HepG2 (cell line): ENCODE data around the gene RAB28. TPM values are rescaled to one million over a fixed set of nuclear protein-coding genes. Genes with fewer than 3 reads are reported as not detected.

Experiments used
- ATAC-seq: fragments of 200-7000 bp; cut with Tn5 transposase; 3 replicates; pipeline ENCODE4 v1.9.1; 2020; ENCODE audit warnings: mild to moderate bottlenecking, moderate library complexity
- BruUV-seq: library from RNA; stranded (reverse); fragments of 400-500 nt; replicated peaks from 2 replicates; lab custom pipeline; 2021; lab: Mats Ljungman, UMichigan
- CTCF ChIA-PET: fragments of 300-600 bp; formaldehyde crosslinking; extraction: SDS; loops from one replicate; lab custom pipeline; 2021; ENCODE audit warnings: low total read pairs, inconsistent platforms, low intra/inter-chr PET ratio; lab: Yijun Ruan, JAX
- POLR2A ChIA-PET: fragments of 350-600 bp; sonication (Branson Sonifier 250); formaldehyde crosslinking; loops from one replicate; lab custom pipeline; 2020; ENCODE audit warnings: antibody characterized with exemption, inconsistent platforms; lab: Yijun Ruan, JAX
- DNase-seq: peaks from one replicate; pipeline ENCODE4 v3.0.0-alpha.2; 2015; ENCODE audit warnings: low spot score
- FAIRE-seq: peaks from 3 replicates; lab custom pipeline; 2011; peaks lifted over from hg19 to GRCh38; lab: Jason Lieb, UNC
- H2AFZ ChIP-seq: one replicate; pipeline ENCODE4 v1.6.1; 2011; ENCODE audit warnings: low read length, inconsistent platforms
- H3K27ac ChIP-seq: fragments of 300-600 bp; 3 replicates; pipeline ENCODE4 v1.8.0; 2011; ENCODE audit warnings: mixed run types, mild to moderate bottlenecking, mixed read lengths, low read length, inconsistent platforms; ENCODE audit not compliant: insufficient read depth; ENCODE audit errors: extremely low read length
- H3K27me3 ChIP-seq, 2 experiments: fragments of 200-600 bp in 1 of 2; 2 replicates in 1 of 2; 3 replicates in 1 of 2; pipeline versions ENCODE4 v1.6.0 to v1.8.0; 2011; ENCODE audit warnings: low read length in 2 of 2, mild to moderate bottlenecking in 2 of 2, moderate library complexity in 2 of 2, inconsistent platforms in 1 of 2; ENCODE audit not compliant: insufficient read depth in 2 of 2, control insufficient read depth in 1 of 2
- H3K36me3 ChIP-seq, 2 experiments: fragments of 200-600 bp in 1 of 2; replicated peaks in 1 of 2; 2 replicates in 1 of 2; 3 replicates in 1 of 2; pipeline versions ENCODE4 v1.5.1 to v1.8.0; 2011; ENCODE audit warnings: low read length in 2 of 2, inconsistent platforms in 1 of 2; ENCODE audit not compliant: insufficient read depth in 2 of 2, control insufficient read depth in 1 of 2
- H3K4me1 ChIP-seq: 2 replicates; pipeline ENCODE4 v1.5.1; 2012; ENCODE audit warnings: low read length, inconsistent platforms; ENCODE audit not compliant: insufficient read depth
- H3K4me2 ChIP-seq: 2 replicates; pipeline ENCODE4 v1.6.0; 2011; ENCODE audit warnings: low read depth, low read length, inconsistent platforms
- H3K4me3 ChIP-seq, 3 experiments: fragments of 200-600 bp in 1 of 3; sonication (generic), shearing (Covaris generic) in 1 of 3; replicated peaks in 1 of 3; 2 replicates each; pipeline ENCODE4 v1.5.1; 2011 to 2016; ENCODE audit warnings: low read length in 3 of 3, inconsistent platforms in 2 of 3, low read depth in 2 of 3, mild to moderate bottlenecking in 2 of 3, control low read depth in 1 of 3, mixed read lengths in 1 of 3; ENCODE audit not compliant: insufficient read depth in 1 of 3
- H3K79me2 ChIP-seq: one replicate; pipeline ENCODE4 v1.6.1; 2011; ENCODE audit warnings: low read length, inconsistent platforms; ENCODE audit not compliant: insufficient read depth
- H3K9ac ChIP-seq: 2 replicates; pipeline ENCODE4 v1.6.0; 2011; ENCODE audit warnings: mild to moderate bottlenecking, low read depth, low read length, inconsistent platforms; ENCODE audit not compliant: insufficient read depth
- H3K9me3 ChIP-seq: 2 replicates; pipeline ENCODE4 v1.5.1; 2012; ENCODE audit warnings: mild to moderate bottlenecking, low read length
- H4K20me1 ChIP-seq: 2 replicates; pipeline ENCODE4 v1.6.0; 2011; ENCODE audit warnings: inconsistent platforms, mild to moderate bottlenecking, low read length, moderate library complexity; ENCODE audit not compliant: insufficient read depth
- HMG20A ChIP-seq: IDR thresholded peaks from 2 replicates; pipeline ENCODE4 v1.6.1; 2016; ENCODE audit warnings: borderline replicate concordance
- NFKBIZ ChIP-seq: IDR thresholded peaks from 2 replicates; pipeline ENCODE4 v1.6.1; 2018; ENCODE audit warnings: missing genetic modification reagents, missing compliant biosample characterization
- RBM22 ChIP-seq: fragments of 200-400 bp; formaldehyde crosslinking; optimal IDR thresholded peaks from 2 replicates; pipeline ENCODE3; 2017; ENCODE audit warnings: mild to moderate bottlenecking, low read length, moderate library complexity
- SMARCE1 ChIP-seq: fragments of 450-650 bp; IDR thresholded peaks from 2 replicates; pipeline ENCODE4 v1.6.1; 2017; ENCODE audit warnings: borderline replicate concordance
- SMC3 ChIP-seq: IDR thresholded peaks from 2 replicates; pipeline ENCODE4 v1.6.1; 2011; ENCODE audit warnings: low read length, improper control_type of control experiment
- SP1 ChIP-seq, 2 experiments: fragments of 450-650 bp in 1 of 2; sonication (generic) in 1 of 2; formaldehyde crosslinking in 1 of 2; IDR thresholded peaks; 2 replicates each; pipeline versions ENCODE4 v1.4.0 to v1.6.1; 2016 to 2020; ENCODE audit warnings: missing genetic modification reagents in 1 of 2
- SP2 ChIP-seq: sonication (generic); formaldehyde crosslinking; IDR thresholded peaks from 2 replicates; pipeline ENCODE4 v1.5.1; 2020; ENCODE audit warnings: mild to moderate bottlenecking, missing genetic modification reagents
- SUZ12 ChIP-seq: fragments of 150-350 bp; IDR thresholded peaks from 2 replicates; pipeline ENCODE4 v1.6.1; 2014; ENCODE audit warnings: low read depth, low read length
- ZBED4 ChIP-seq: sonication (generic); formaldehyde crosslinking; IDR thresholded peaks from 2 replicates; pipeline ENCODE4 v1.4.0; 2020; ENCODE audit warnings: missing genetic modification reagents, borderline replicate concordance
- ZBTB43 ChIP-seq: sonication (generic); formaldehyde crosslinking; conservative IDR thresholded peaks from 2 replicates; pipeline ENCODE4 v1.4.0; 2020; ENCODE audit warnings: missing genetic modification reagents
- ZBTB46 ChIP-seq: sonication (generic); formaldehyde crosslinking; IDR thresholded peaks from 2 replicates; pipeline ENCODE4 v1.4.0; 2020; ENCODE audit warnings: mild to moderate bottlenecking, missing genetic modification reagents, borderline replicate concordance
- ZNF3 ChIP-seq: IDR thresholded peaks from 2 replicates; pipeline ENCODE4 v1.7.0; 2017; ENCODE audit warnings: inconsistent platforms
- ZNF816 ChIP-seq: sonication (generic); formaldehyde crosslinking; IDR thresholded peaks from 2 replicates; pipeline ENCODE4 v1.8.0; 2022; ENCODE audit warnings: missing genetic modification reagents, mild to moderate bottlenecking, borderline replicate concordance
- WGBS: methylation state at CpG from one replicate; pipeline ENCODE4 v1.1.6; 2017; ENCODE audit warnings: low lambda C conversion rate; 5-methylcytosine and 5-hydroxymethylcytosine counted together
- in situ Hi-C: cut with HindIII; loops from 2 replicates; pipeline ENCODE4 v1.10.0; 2017; ENCODE audit warnings: low pct_unique_long_range_greater_than_20kb; ENCODE audit not compliant: extremely low pct_ligation_motif_present
- intact Hi-C: fragments of 100-400 bp; cut with micrococcal nuclease; formaldehyde crosslinking; loops from one replicate; pipeline ENCODE4 v1.10.0; 2022; ENCODE audit not compliant: unreplicated experiment
- polyA plus RNA-seq, 8 experiments: library from polyadenylated mRNA; depleted of rRNA in 3 of 8; stranded (reverse) in 7 of 8; unstranded in 1 of 8; fragments of >200 nt; fragmentation: Illumina TruSeq in 4 of 8; extraction: Trizol in 4 of 8; gene quantifications; 2 replicates each; pipeline versions ENCODE4 v1.2.1 to v1.2.3, GENCODE V29; 2011 to 2016; ENCODE audit warnings: low read depth in 4 of 8, missing spikeins in 1 of 8, mixed read lengths in 1 of 8; ENCODE audit not compliant: insufficient read depth in 1 of 8
- total RNA-seq, 5 experiments: library from RNA; depleted of rRNA; stranded (reverse); fragments of >200 nt; fragmentation: Illumina TruSeq; extraction: Trizol; gene quantifications; 2 replicates each; pipeline ENCODE4 v1.2.3, GENCODE V29; 2016; ENCODE audit warnings: low read depth in 1 of 5
- TF ChIP-seq, protein P1 (sequence below), 2 experiments: sonication (generic) in 1 of 2; formaldehyde crosslinking in 1 of 2; IDR thresholded peaks; 2 replicates each; pipeline versions ENCODE4 v1.4.0 to v1.6.1; 2016 to 2020; ENCODE audit warnings: borderline replicate concordance in 1 of 2, low read depth in 1 of 2, mild to moderate bottlenecking in 1 of 2, missing genetic modification reagents in 1 of 2

Gene RAB28
- total and polyA plus RNA-seq, 2 of the 13 experiments (the other 11 are each of a cell fraction or from before 2014, with no cell fraction given): 11.8 to 18.2 TPM

- no peak overlapping the region for H3K4me3 ChIP-seq
- DNase-seq (no peak), ATAC-seq (no peak), FAIRE-seq (no peak)
- in situ Hi-C loops (no loop called here), intact Hi-C loops (no loop called here)
- CTCF ChIA-PET: no interaction called here
- no peaks in the 10 kb centered on the region for H4K20me1 ChIP-seq
- H3K79me2 ChIP-seq: no peaks in the 10 kb centered on the region
- no peaks in the 10 kb centered on the region for H3K36me3 ChIP-seq
- no peaks in the 10 kb centered on the region for H3K9me3 ChIP-seq
- no peak overlapping the region for H3K9ac ChIP-seq
- H2AFZ ChIP-seq: no peak overlapping the region
- H3K4me2 ChIP-seq: no peak overlapping the region
- 95% methylated on average over 3 of the region's 3 CpGs for WGBS
- H3K27me3 ChIP-seq: no peaks in the 10 kb centered on the region
- H3K27ac ChIP-seq: no peak overlapping the region
- BruUV-seq: no TSS peak
- H3K4me1 ChIP-seq: no peaks in the 10 kb centered on the region
- POLR2A ChIA-PET: no interaction called here
- no peak for TF ChIP-seq ZBTB43 (CRISPR knock-in tag)
- TF ChIP-seq SUZ12: no peak
- TF ChIP-seq HMG20A (CRISPR knock-in tag): no peak
- no peak for TF ChIP-seq SP1 (IDR thresholded peaks at IDR 0.05)
- no peak for TF ChIP-seq SP1 (CRISPR knock-in tag; IDR thresholded peaks at IDR 0.05)
- TF ChIP-seq, protein P1, sequence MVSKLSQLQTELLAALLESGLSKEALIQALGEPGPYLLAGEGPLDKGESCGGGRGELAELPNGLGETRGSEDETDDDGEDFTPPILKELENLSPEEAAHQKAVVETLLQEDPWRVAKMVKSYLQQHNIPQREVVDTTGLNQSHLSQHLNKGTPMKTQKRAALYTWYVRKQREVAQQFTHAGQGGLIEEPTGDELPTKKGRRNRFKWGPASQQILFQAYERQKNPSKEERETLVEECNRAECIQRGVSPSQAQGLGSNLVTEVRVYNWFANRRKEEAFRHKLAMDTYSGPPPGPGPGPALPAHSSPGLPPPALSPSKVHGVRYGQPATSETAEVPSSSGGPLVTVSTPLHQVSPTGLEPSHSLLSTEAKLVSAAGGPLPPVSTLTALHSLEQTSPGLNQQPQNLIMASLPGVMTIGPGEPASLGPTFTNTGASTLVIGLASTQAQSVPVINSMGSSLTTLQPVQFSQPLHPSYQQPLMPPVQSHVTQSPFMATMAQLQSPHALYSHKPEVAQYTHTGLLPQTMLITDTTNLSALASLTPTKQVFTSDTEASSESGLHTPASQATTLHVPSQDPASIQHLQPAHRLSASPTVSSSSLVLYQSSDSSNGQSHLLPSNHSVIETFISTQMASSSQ (IDR thresholded peaks at IDR 0.05; ENCODE audit: low read depth): no peak
- TF ChIP-seq, protein P1 (CRISPR knock-in tag; IDR thresholded peaks at IDR 0.05; ENCODE audit: borderline replicate concordance): no peak
- TF ChIP-seq ZNF3: no peak
- TF ChIP-seq NFKBIZ: no peak
- TF ChIP-seq SP2: no peak
- no peak for TF ChIP-seq RBM22
- no peak for TF ChIP-seq ZBTB46 (CRISPR knock-in tag)
- TF ChIP-seq SMC3: no peak
- no peak for TF ChIP-seq ZBED4 (CRISPR knock-in tag)
- TF ChIP-seq ZNF816: no peak
- no peak for TF ChIP-seq SMARCE1
Observed at GRCh38 chr4:13348216-13348615, 135.9 kb downstream of the RAB28 start.
